Adrenal gland (tissue), 12 donors: ENCODE results near the gene TADA3. TPM values are rescaled to one million over a fixed set of nuclear protein-coding genes. Genes with fewer than 3 reads are reported as not detected.

Source experiments
- DNase-seq, 7 donors: peaks; one replicate each; pipeline ENCODE4 v3.0.0-alpha.2; 2019 to 2020
- H3K27ac ChIP-seq, 5 donors: fragments of 200-600 bp; sonication (generic) in 4 of 5; 1 replicate in 3 of 5; 2 replicates in 2 of 5; pipeline versions ENCODE4 v1.5.1 to v1.8.0; 2016 to 2020; ENCODE audit warnings: mild to moderate bottlenecking in 1 of 5
- H3K27me3 ChIP-seq: fragments of 200-600 bp; 2 replicates; pipeline ENCODE4 v1.8.0; 2021
- H3K36me3 ChIP-seq, 2 donors: fragments of 200-600 bp; replicated peaks in 1 of 2; 1 replicate in 1 of 2; 2 replicates in 1 of 2; pipeline versions ENCODE4 v1.5.1 to v1.8.0; 2018 to 2022
- H3K4me1 ChIP-seq, 2 donors: fragments of 200-600 bp; replicated peaks in 1 of 2; 1 replicate in 1 of 2; 2 replicates in 1 of 2; pipeline versions ENCODE4 v1.5.1 to v1.8.0; 2018 to 2021
- H3K4me3 ChIP-seq, 4 donors: fragments of 200-600 bp; sonication (generic) in 3 of 4; one replicate each; pipeline ENCODE4 v1.5.1; 2016 to 2018
- H3K9me3 ChIP-seq, 3 donors: fragments of 200-600 bp; sonication (generic) in 1 of 3; replicated peaks in 1 of 3; 1 replicate in 2 of 3; 2 replicates in 1 of 3; pipeline versions ENCODE4 v1.5.1 to v1.8.0; 2016 to 2021
- CTCF ChIP-seq, 6 experiments: fragments of 450-650 bp in 4 of 6; fragments of 200-600 bp in 2 of 6; sonication (generic) in 1 of 6; IDR thresholded peaks; 1 replicate in 5 of 6; 2 replicates in 1 of 6; pipeline versions ENCODE4 v1.5.1 to v1.8.0; 2016 to 2021; ENCODE audit warnings: antibody characterized with exemption in 6 of 6, mild to moderate bottlenecking in 2 of 6, moderate library complexity in 1 of 6
- POLR2A ChIP-seq, 2 donors: fragments of 450-650 bp; IDR thresholded peaks; one replicate each; pipeline ENCODE4 v1.6.1; 2017; ENCODE audit warnings: antibody characterized with exemption in 2 of 2, mild to moderate bottlenecking in 2 of 2, moderate library complexity in 1 of 2
- WGBS, 4 donors: extraction: QIAGEN DNeasy Blood & Tissue Kit in 2 of 4; methylation state at CpG; one replicate each; pipeline versions ENCODE4 v1.1.5 to v1.1.7; 2013 to 2017; 5-methylcytosine and 5-hydroxymethylcytosine counted together
- intact Hi-C, 2 donors: fragments of 100-400 bp; cut with DNase I; formaldehyde crosslinking; loops; one replicate each; pipeline versions ENCODE4 v1.14.1 to v1.15.0; 2022 to 2023
- polyA plus RNA-seq, 3 donors: library from polyadenylated mRNA; stranded (reverse); fragments of 200-250 nt in 2 of 3; fragments of 350-450 nt in 1 of 3; fragmentation: Illumina TruSeq in 1 of 3; extraction: RNeasy Lipid Tissue Mini Kit (QIAGEN cat#74804) in 1 of 3; gene quantifications; one replicate each; pipeline ENCODE4 v1.2.3, GENCODE V29; 2013 to 2014
- total RNA-seq, 9 donors: library from RNA; depleted of rRNA in 4 of 9; stranded (reverse); fragments of >200 nt in 4 of 9; fragments of 120-200 nt in 1 of 9; fragmentation: NEBNext Ultra II Directional in 1 of 9; extraction: Animal tissue kit (Norgen Biotek cat#: 25700) in 1 of 9; gene quantifications; one replicate each; pipeline versions ENCODE4 v1.1.0 to v1.2.4, GENCODE V29; 2013 to 2023
- donor health status: healthy with polysubstance abuse.
- donor health status: Bipolar disorder and iron deficiency.
- donor health status: DM: yes; HTN: yes; CAD: no.
- donor health status: DM: no; HTN: no; CAD: no.
- donor health status: DM: no; HTN: no; CAD: no.
- donor health status: DM: yes; HTN: yes; CAD: no.

Gene TADA3
- total and polyA plus RNA-seq, 12 donors: 49.7 to 148 (median 115) TPM

- intact Hi-C loops: no loop called here
- no peak for DNase-seq
- 90 to 96% (median 95%) methylated on average over 5 to 9 of the region's 9 CpGs for WGBS, 4 donors
These were observed 20.7 kb upstream of the TADA3 start for GRCh38 chr3:9812870-9813483.

GRCh38 chr3:9810846-9811245, 18.6 kb upstream of the TADA3 start:
- Histone ChIP-seq H3K9me3 (no peaks in the 10 kb centered on the region), H3K4me3 (peak overlapping the region in 2 of 4 donors; percentile 52 to 68), H3K36me3 (peaks cover 0 to 22% of the 10 kb centered on the region in 2 donors), H3K27ac (peak overlapping the region in 3 of 5 donors; percentile 87 to 93 (median 89)), H3K4me1 (peaks cover 0 to 15% of the 10 kb centered on the region in 2 donors), H3K27me3 (no peaks in the 10 kb centered on the region)
- 50 to 65% (median 54%) methylated on average over 10 of the region's 10 CpGs for WGBS, 4 donors
- no peak for DNase-seq
- TF ChIP-seq CTCF (IDR thresholded peaks at IDR 0.05) (no peak), POLR2A (IDR thresholded peaks at IDR 0.05) (no peak)
- intact Hi-C loops: no loop called here

More at GRCh38 chr3:9812870-9813483, 20.7 kb upstream of the TADA3 start:
- Histone ChIP-seq H3K27me3 (no peaks in the 10 kb centered on the region), H3K4me3 (no peak overlapping the region), H3K27ac (no peak overlapping the region), H3K4me1 (peaks cover 0 to 15% of the 10 kb centered on the region in 2 donors), H3K9me3 (no peaks in the 10 kb centered on the region), H3K36me3 (peaks cover 0 to 5% of the 10 kb centered on the region in 2 donors)
- TF ChIP-seq CTCF (IDR thresholded peaks at IDR 0.05): no peak
- no peak for TF ChIP-seq POLR2A (IDR thresholded peaks at IDR 0.05)

GRCh38 chr3:9810433-9810770, 18.1 kb upstream of the TADA3 start:
- Histone ChIP-seq H3K4me1 (peaks cover 0 to 15% of the 10 kb centered on the region in 2 donors), H3K4me3 (peak overlapping the region; percentile 5 to 68 (median 52)), H3K27me3 (no peaks in the 10 kb centered on the region), H3K27ac (peak overlapping the region in 4 of 5 donors; percentile 87 to 93 (median 88)), H3K36me3 (peaks cover 0 to 26% of the 10 kb centered on the region in 2 donors), H3K9me3 (no peaks in the 10 kb centered on the region)
- no peak for TF ChIP-seq POLR2A (IDR thresholded peaks at IDR 0.05)
- TF ChIP-seq CTCF (IDR thresholded peaks at IDR 0.05): no peak
- DNase-seq: peak in 2 of 7 donors; percentile 25 to 61
- 2 to 14% (median 4%) methylated on average over 10 to 18 of the region's 18 CpGs for whole genome bisulfite sequencing, 4 donors
- intact Hi-C loops: no loop called here

GRCh38 chr3:9809615-9810432, 17.6 kb upstream of the TADA3 start, which contains the start of gene TTLL3:
Gene TTLL3 (plus strand): TSS chr3:9810262. CDS start chr3:9810662, 400 bp downstream.
- no peaks in the 10 kb centered on the region for H3K27me3 ChIP-seq
- peak within 1 kb of the TSS; percentile 11 to 93 (median 88) for H3K27ac ChIP-seq
- TF ChIP-seq POLR2A (IDR thresholded peaks at IDR 0.05) (peak in 1 of 2 donors; percentile 73), CTCF (IDR thresholded peaks at IDR 0.05) (peak in 1 of 6 experiments; percentile 13)
- peaks cover 0 to 15% of the 10 kb centered on the region in 2 donors for H3K4me1 ChIP-seq
- peak within 1 kb of the TSS; percentile 5 to 68 (median 52) for H3K4me3 ChIP-seq
- WGBS, 4 donors: 1 to 6% (median 3%) methylated on average over 4 to 76 of the region's 76 CpGs
- peaks cover 0 to 32% of the 10 kb centered on the region in 2 donors for H3K36me3 ChIP-seq
- peak; percentile 68 to 87 (median 78) for DNase-seq
- intact Hi-C loops: loop anchor here in 1 of 2 donors (10.0 kb wide), 1 partner anchor 55 kb away; no protein-coding TSS in a partner anchor
- H3K9me3 ChIP-seq: no peaks in the 10 kb centered on the region
